BJ (cell line): ENCODE data around the gene CDKN1A. TPM values are rescaled to one million over a fixed set of nuclear protein-coding genes. Genes with fewer than 3 reads are reported as not detected.

Source experiments
- CTCF ChIA-PET: fragments of 350-600 bp; formaldehyde crosslinking; extraction: SDS; loops from one replicate; lab custom pipeline; 2021; ENCODE audit warnings: antibody characterized with exemption, inconsistent platforms; lab: Yijun Ruan, JAX
- POLR2A ChIA-PET: fragments of 300-600 bp; sonication (Branson Sonifier 250); formaldehyde crosslinking; extraction: SDS; loops from one replicate; lab custom pipeline; 2021; ENCODE audit warnings: antibody characterized with exemption; lab: Charles Lee
- DNase-seq: peaks from one replicate; pipeline ENCODE4 v3.0.0-alpha.2; 2011; ENCODE audit warnings: low read depth
- H3K27me3 ChIP-seq: 2 replicates; pipeline ENCODE4 v1.6.0; 2011; ENCODE audit warnings: low read length; ENCODE audit not compliant: control insufficient read depth, insufficient read depth
- H3K36me3 ChIP-seq: 2 replicates; pipeline ENCODE4 v1.5.1; 2011; ENCODE audit warnings: low read length; ENCODE audit not compliant: control insufficient read depth, insufficient read depth
- H3K4me3 ChIP-seq: 2 replicates; pipeline ENCODE4 v1.5.1; 2011; ENCODE audit warnings: low read depth, mild to moderate bottlenecking, control low read depth, low read length
- polyA plus RNA-seq: library from polyadenylated mRNA; depleted of rRNA; stranded (reverse); fragments of >200 nt; gene quantifications from 2 replicates; pipeline ENCODE4 v1.2.3, GENCODE V29; 2011
- TF ChIP-seq, protein P1 (sequence below): IDR thresholded peaks from 2 replicates; pipeline ENCODE4 v1.5.1; 2011; ENCODE audit warnings: low read depth, mild to moderate bottlenecking, control low read depth, inconsistent platforms, low read length, moderate library complexity; ENCODE audit not compliant: insufficient read depth

The CDKN1A gene
- polyA plus RNA-seq, 1 experiment = 820 TPM

DNA sequence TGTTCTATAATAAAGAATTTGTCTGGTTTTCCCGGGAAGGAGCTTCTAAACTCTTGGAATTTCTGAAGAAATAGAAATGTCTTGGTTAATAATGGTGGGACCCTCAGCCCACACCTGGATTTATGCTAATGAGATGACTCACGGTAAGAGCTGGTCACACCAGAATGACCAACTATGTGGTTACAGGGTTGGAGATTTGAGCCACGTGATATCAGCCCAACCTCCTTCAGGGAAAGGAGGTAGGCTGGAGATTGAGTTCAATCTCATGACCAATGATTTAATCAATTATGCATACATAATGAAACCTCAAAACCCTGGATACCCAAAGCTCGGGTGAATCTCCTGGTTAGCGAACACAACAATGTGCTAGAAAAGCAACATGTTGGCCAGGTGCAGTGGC, 22.1 kb upstream of the CDKN1A start:
- Histone ChIP-seq H3K36me3 (no peaks in the 10 kb centered on the region), H3K4me3 (no peak overlapping the region), H3K27me3 (peaks cover 2% of the 10 kb centered on the region; the same call in 1 of the 2 replicates)
- DNase-seq = no peak
- CTCF ChIA-PET = no interaction called here
- POLR2A ChIA-PET = no interaction called here
- TF ChIP-seq, protein P1, sequence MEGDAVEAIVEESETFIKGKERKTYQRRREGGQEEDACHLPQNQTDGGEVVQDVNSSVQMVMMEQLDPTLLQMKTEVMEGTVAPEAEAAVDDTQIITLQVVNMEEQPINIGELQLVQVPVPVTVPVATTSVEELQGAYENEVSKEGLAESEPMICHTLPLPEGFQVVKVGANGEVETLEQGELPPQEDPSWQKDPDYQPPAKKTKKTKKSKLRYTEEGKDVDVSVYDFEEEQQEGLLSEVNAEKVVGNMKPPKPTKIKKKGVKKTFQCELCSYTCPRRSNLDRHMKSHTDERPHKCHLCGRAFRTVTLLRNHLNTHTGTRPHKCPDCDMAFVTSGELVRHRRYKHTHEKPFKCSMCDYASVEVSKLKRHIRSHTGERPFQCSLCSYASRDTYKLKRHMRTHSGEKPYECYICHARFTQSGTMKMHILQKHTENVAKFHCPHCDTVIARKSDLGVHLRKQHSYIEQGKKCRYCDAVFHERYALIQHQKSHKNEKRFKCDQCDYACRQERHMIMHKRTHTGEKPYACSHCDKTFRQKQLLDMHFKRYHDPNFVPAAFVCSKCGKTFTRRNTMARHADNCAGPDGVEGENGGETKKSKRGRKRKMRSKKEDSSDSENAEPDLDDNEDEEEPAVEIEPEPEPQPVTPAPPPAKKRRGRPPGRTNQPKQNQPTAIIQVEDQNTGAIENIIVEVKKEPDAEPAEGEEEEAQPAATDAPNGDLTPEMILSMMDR = no peak

DNA sequence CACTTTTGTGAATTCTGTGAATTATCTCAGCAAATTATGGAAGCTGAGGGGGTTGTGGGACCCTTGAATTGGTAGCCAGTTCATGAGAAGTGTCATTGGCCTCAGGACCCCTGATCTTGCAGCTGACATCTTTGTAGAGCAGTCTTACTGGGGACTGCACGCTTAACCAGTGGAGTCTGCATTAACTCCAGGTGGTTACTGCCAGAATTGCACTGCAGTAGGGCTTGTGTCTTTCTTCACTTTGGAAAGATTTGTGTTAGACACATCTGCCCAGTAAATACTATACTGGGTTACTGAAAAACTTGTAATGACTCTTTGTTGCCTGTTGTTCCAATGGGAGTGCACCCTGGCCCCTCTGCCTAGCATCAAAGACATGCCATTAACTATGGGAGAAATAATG, 21.2 kb upstream of the CDKN1A start:
- Histone ChIP-seq H3K36me3 (no peaks in the 10 kb centered on the region), H3K4me3 (no peak overlapping the region), H3K27me3 (peaks cover 2% of the 10 kb centered on the region; the same call in 1 of the 2 replicates)
- ChIA-PET POLR2A (no interaction called here), CTCF (interaction anchor here (1.3 kb wide), 1 partner anchor 27 kb away, joined by 3 read pairs; no protein-coding TSS in a partner anchor)
- DNase-seq = no peak
- TF ChIP-seq, protein P1 = no peak

DNA sequence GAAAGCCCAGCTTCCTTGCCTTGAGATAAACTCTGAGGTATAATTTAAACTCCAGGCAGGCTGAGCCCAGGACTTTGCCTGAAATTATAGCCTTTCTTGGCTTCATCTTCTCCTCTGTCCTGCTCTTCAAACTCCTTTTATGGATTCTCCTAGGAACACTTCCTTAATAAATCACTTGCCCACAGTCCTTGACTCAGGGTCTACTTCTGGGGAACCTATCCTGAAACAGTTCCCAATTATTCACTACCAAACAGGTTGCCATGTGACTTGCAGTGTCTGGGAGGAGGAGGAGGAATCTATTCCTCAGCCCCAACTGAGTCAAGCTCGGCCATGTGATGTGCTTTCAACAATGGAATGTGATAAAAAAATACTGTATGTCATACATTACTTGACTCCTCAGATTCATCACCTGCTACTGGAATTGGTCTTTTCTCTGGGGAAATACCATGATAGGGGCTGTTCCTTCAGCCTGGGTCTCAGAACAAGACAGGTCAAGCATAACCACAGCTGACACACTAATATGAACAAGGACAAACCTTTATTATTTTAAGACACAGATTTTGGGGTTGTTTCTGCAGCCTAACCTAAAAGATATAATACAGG, 20.5 kb upstream of the CDKN1A start:
- DNase-seq = peak; percentile 63
- POLR2A ChIA-PET = interaction anchor here (0.6 kb wide), 1 partner anchor 8 kb away, joined by 3 read pairs; no protein-coding TSS in a partner anchor
- Histone ChIP-seq H3K4me3 (no peak overlapping the region), H3K27me3 (peaks cover 2% of the 10 kb centered on the region; the same call in 1 of the 2 replicates), H3K36me3 (no peaks in the 10 kb centered on the region)
- TF ChIP-seq, protein P1 = no peak
- CTCF ChIA-PET = interaction anchor here (0.8 to 1.3 kb wide), 2 partner anchors 28 to 43 kb away, joined by 3 read pairs; no protein-coding TSS in a partner anchor

DNA sequence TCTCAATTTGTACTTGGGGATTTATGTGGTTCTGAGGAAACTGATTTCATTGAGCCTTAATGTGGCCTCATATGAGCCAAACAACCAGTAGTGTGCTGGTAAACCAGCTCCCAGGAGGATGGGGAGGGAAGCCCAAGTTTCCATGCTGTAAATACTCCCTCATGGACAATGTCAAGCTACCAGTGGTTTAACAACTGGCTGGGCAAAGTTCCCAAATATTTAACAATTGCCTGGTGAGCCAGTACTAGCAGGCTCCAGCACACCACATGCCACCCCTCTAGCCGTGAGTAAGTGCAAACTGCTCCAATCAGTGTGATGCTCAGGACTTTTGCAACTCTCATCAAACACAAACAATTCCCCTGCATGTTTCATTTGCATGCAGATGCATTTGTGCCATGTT, 19.2 kb upstream of the CDKN1A start:
- ChIA-PET CTCF (interaction anchor here (0.6 to 2.0 kb wide), 3 partner anchors 14 to 1708 kb away, joined by 3 to 6 read pairs (median 3); no protein-coding TSS in a partner anchor), POLR2A (no interaction called here)
- TF ChIP-seq, protein P1 = no peak
- no peaks in the 10 kb centered on the region for H3K36me3 ChIP-seq
- H3K4me3 ChIP-seq = no peak overlapping the region
- peak; percentile 60 for DNase-seq
- peaks cover 2% of the 10 kb centered on the region; the same call in 1 of the 2 replicates for H3K27me3 ChIP-seq

DNA sequence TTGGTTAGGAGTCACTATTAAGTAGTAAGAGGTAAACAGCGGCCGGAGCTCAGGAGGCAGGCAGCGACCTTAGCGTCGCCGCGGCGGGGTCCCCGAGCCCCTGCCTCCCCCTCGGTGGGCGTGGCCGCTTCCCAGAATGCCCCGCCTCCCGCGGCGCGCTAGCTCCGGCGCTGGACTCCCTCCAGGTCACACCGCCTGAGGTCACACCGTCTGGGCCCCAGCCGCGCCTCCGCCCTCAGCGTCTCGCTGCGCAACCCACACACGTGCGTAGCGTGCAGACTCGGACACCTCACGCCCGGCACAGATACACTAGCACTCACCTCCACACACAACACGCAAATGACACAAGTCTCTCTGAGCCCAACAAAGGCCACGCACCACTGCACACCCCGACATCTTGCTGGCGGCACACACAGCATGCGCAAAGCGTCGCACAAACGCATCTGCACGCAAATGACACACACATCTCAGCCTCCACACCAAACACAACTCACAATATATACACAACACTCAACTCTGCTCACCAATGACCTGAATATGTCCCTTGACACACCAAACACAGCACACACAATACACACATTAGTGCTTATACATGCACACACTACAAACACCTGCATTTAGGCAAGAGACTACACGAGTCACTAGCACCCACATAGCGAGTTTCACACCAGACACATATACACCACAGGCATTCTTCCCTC, 17.6 kb upstream of the CDKN1A start:
- POLR2A ChIA-PET = no interaction called here
- DNase-seq = no peak

More for the DNA sequence above, 17.6 kb upstream of the CDKN1A start:
- Histone ChIP-seq H3K27me3 (no peaks in the 10 kb centered on the region), H3K36me3 (no peaks in the 10 kb centered on the region), H3K4me3 (no peak overlapping the region)
- TF ChIP-seq, protein P1 = no peak
- CTCF ChIA-PET = interaction anchor here (0.9 to 2.0 kb wide), 4 partner anchors 11 to 45 kb away, joined by 3 to 7 read pairs (median 4); partner anchors contain the start of gene CDKN1A
